Neural progenitor cell (in vitro differentiated cells): ENCODE data around the gene FATE1. TPM values are rescaled to one million over a fixed set of nuclear protein-coding genes. Genes with fewer than 3 reads are reported as not detected.

Experiments
- DNase-seq: peaks from one replicate; pipeline ENCODE4 v3.0.0-alpha.2; 2016; ENCODE audit warnings: low spot score
- H2AFZ ChIP-seq: fragments of 200-600 bp; sonication (generic); replicated peaks from 2 replicates; pipeline ENCODE4 v1.6.1; 2016; ENCODE audit warnings: antibody characterized with exemption
- H3F3A ChIP-seq: fragments of 200-600 bp; sonication (generic); 2 replicates; pipeline ENCODE4 v1.6.1; 2016; ENCODE audit warnings: antibody characterized with exemption, low read depth
- H3K27ac ChIP-seq: fragments of 200-600 bp; sonication (generic); 2 replicates; pipeline ENCODE4 v1.5.1; 2016; ENCODE audit warnings: mild to moderate bottlenecking
- H3K27me3 ChIP-seq: fragments of 200-600 bp; sonication (generic); 2 replicates; pipeline ENCODE4 v1.6.1; 2016; ENCODE audit warnings: mild to moderate bottlenecking, moderate library complexity
- H3K36me3 ChIP-seq: fragments of 200-600 bp; sonication (generic); 2 replicates; pipeline ENCODE4 v1.5.1; 2016
- H3K4me1 ChIP-seq: fragments of 200-600 bp; sonication (generic); 2 replicates; pipeline ENCODE4 v1.6.1; 2016; ENCODE audit warnings: mixed run types
- H3K4me2 ChIP-seq: fragments of 200-600 bp; sonication (generic); 2 replicates; pipeline ENCODE4 v1.6.1; 2016
- H3K4me3 ChIP-seq: fragments of 200-600 bp; sonication (generic); 2 replicates; pipeline ENCODE4 v1.5.1; 2016
- H3K79me2 ChIP-seq: fragments of 200-600 bp; sonication (generic); 2 replicates; pipeline ENCODE4 v1.6.1; 2016; ENCODE audit warnings: low read depth
- H3K9ac ChIP-seq: fragments of 200-600 bp; sonication (generic); 2 replicates; pipeline ENCODE4 v1.6.1; 2016
- H3K9me3 ChIP-seq: fragments of 200-600 bp; sonication (generic); 2 replicates; pipeline ENCODE4 v1.5.1; 2016; ENCODE audit warnings: low read depth
- H4K20me1 ChIP-seq: fragments of 200-600 bp; sonication (generic); 2 replicates; pipeline ENCODE4 v1.6.1; 2016; ENCODE audit warnings: low read depth
- H3K27ac Mint-ChIP-seq: 3 replicates; pipeline ENCODE4 v1.8.0; 2021; ENCODE audit warnings: mixed read lengths
- H3K27me3 Mint-ChIP-seq: 2 replicates; pipeline ENCODE4 v1.8.0; 2022; ENCODE audit warnings: low read depth, mild to moderate bottlenecking, inconsistent platforms, moderate library complexity, mixed read lengths; ENCODE audit not compliant: insufficient read depth
- H3K36me3 Mint-ChIP-seq: 3 replicates; pipeline ENCODE4 v1.8.0; 2021; ENCODE audit warnings: mixed read lengths
- H3K4me1 Mint-ChIP-seq: 3 replicates; pipeline ENCODE4 v1.8.0; 2021; ENCODE audit warnings: mixed read lengths
- H3K4me3 Mint-ChIP-seq: 3 replicates; pipeline ENCODE4 v1.8.0; 2021; ENCODE audit warnings: mild to moderate bottlenecking, moderate library complexity, mixed read lengths
- H3K9me3 Mint-ChIP-seq: 3 replicates; pipeline ENCODE4 v1.8.0; 2020; ENCODE audit warnings: mixed read lengths
- CTCF ChIP-seq: fragments of 200-600 bp; sonication (generic); IDR thresholded peaks from 2 replicates; pipeline ENCODE4 v1.5.1; 2017; ENCODE audit warnings: antibody characterized with exemption, mild to moderate bottlenecking
- EZH2 ChIP-seq: fragments of 200-600 bp; sonication (generic); IDR thresholded peaks from 2 replicates; pipeline ENCODE4 v1.6.1; 2017; ENCODE audit warnings: antibody characterized with exemption, mild to moderate bottlenecking, moderate library complexity
- EZH2phosphoT487 ChIP-seq: fragments of 200-600 bp; sonication (generic); IDR thresholded peaks from 2 replicates; pipeline ENCODE4 v1.6.1; 2017; ENCODE audit warnings: antibody characterized with exemption
- total RNA-seq: library from RNA; depleted of rRNA; stranded (reverse); fragments of >200 nt; gene quantifications from 2 replicates; pipeline ENCODE4 v1.2.3, GENCODE V29; 2015; ENCODE audit warnings: low replicate concordance

FATE1 gene
- total RNA-seq, 1 donor from 2014 or later: not detected

- no peak overlapping the region for H3K4me3 ChIP-seq
- no peaks in the 10 kb centered on the region for H3K79me2 ChIP-seq
- Mint-ChIP-seq H3K4me3 (no peak overlapping the region), H3K4me1 (peaks cover 3% of the 10 kb centered on the region), H3K9me3 (peaks cover 15% of the 10 kb centered on the region), H3K27ac (no peak overlapping the region), H3K27me3 (peaks cover 6% of the 10 kb centered on the region), H3K36me3 (no peaks in the 10 kb centered on the region)
- H3K9ac ChIP-seq: no peak overlapping the region
- no peak for TF ChIP-seq EZH2
- TF ChIP-seq EZH2phosphoT487: no peak
- no peak for TF ChIP-seq CTCF
- no peak for DNase-seq
- no peaks in the 10 kb centered on the region for H3K36me3 ChIP-seq
- H3K27me3 ChIP-seq: peaks cover 6% of the 10 kb centered on the region
- H3K27ac ChIP-seq: no peak overlapping the region
- H3K4me2 ChIP-seq: no peak overlapping the region
- no peaks in the 10 kb centered on the region for H3F3A ChIP-seq
- no peak overlapping the region for H2AFZ ChIP-seq
- no peaks in the 10 kb centered on the region for H4K20me1 ChIP-seq
- H3K9me3 ChIP-seq: no peaks in the 10 kb centered on the region
- H3K4me1 ChIP-seq: no peaks in the 10 kb centered on the region
Measured at GRCh38 chrX:151701071-151701470, 14.8 kb upstream of the FATE1 start.

- no peak overlapping the region for H2AFZ ChIP-seq
- no peak for DNase-seq
- no peak overlapping the region for H3K4me3 ChIP-seq
- no peaks in the 10 kb centered on the region for H3F3A ChIP-seq
- H3K4me1 ChIP-seq: no peaks in the 10 kb centered on the region
- Mint-ChIP-seq H3K27ac (no peak overlapping the region), H3K36me3 (no peaks in the 10 kb centered on the region), H3K27me3 (peaks cover 6% of the 10 kb centered on the region), H3K4me1 (peaks cover 3% of the 10 kb centered on the region), H3K9me3 (peaks cover 12% of the 10 kb centered on the region), H3K4me3 (no peak overlapping the region)
- H3K9ac ChIP-seq: no peak overlapping the region
- H3K36me3 ChIP-seq: no peaks in the 10 kb centered on the region
- H4K20me1 ChIP-seq: no peaks in the 10 kb centered on the region
- no peaks in the 10 kb centered on the region for H3K79me2 ChIP-seq
- H3K27me3 ChIP-seq: peaks cover 2% of the 10 kb centered on the region
- H3K4me2 ChIP-seq: no peak overlapping the region
- H3K9me3 ChIP-seq: no peaks in the 10 kb centered on the region
- no peak overlapping the region for H3K27ac ChIP-seq
- no peak for TF ChIP-seq EZH2phosphoT487
- no peak for TF ChIP-seq EZH2
- no peak for TF ChIP-seq CTCF
Measured at GRCh38 chrX:151701531-151701930, 14.3 kb upstream of the FATE1 start.

DNA sequence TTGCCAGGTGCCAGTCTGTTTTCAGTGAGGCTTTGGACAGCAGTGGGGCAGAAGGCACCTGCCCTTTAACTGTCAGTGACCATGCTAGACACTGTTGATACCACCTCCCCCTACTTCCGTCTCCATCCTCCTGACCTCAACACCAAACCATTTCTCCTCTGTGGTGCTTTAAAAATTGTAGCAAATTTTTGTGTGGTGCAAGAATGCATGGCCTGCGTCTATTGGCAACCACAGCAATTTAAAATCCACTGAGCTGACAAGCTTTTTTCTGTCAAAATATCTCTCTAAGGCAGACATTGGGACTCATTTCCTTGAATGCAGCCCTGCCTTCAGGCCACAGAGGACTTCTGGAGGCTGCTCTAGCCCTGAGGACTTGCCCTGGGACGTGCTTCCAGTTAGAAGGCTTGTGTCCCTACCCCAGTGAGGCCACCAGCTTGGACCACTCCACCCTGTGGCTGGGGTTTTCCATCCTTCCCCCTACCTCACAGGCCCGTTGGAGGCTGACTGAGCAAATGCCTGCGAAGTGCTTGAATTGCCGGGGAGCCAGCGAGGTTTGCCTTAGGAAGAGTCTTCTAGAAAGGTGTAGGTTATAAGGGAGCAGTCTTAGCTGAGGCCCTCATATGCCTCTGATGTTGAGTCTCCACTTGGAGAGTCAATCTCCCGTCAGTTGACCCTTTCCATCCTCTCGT lies 13.7 kb upstream of the FATE1 start:
- no peak overlapping the region for H3K9ac ChIP-seq
- H3K27me3 ChIP-seq: no peaks in the 10 kb centered on the region
- H3K9me3 Mint-ChIP-seq: peaks cover 12% of the 10 kb centered on the region
- no peak overlapping the region for H3K4me2 ChIP-seq
- DNase-seq: no peak
- H3K9me3 ChIP-seq: no peaks in the 10 kb centered on the region
- H3K4me1 ChIP-seq: no peaks in the 10 kb centered on the region
- no peak overlapping the region for H3K4me3 Mint-ChIP-seq
- no peak overlapping the region for H3K27ac ChIP-seq
- no peaks in the 10 kb centered on the region for H4K20me1 ChIP-seq
- no peak overlapping the region for H3K27ac Mint-ChIP-seq
- no peaks in the 10 kb centered on the region for H3K79me2 ChIP-seq
- no peak overlapping the region for H3K4me3 ChIP-seq
- no peak overlapping the region for H2AFZ ChIP-seq
- no peaks in the 10 kb centered on the region for H3F3A ChIP-seq
- no peaks in the 10 kb centered on the region for H3K36me3 ChIP-seq
- TF ChIP-seq EZH2: no peak
- TF ChIP-seq EZH2phosphoT487: no peak
- TF ChIP-seq CTCF: no peak
- H3K27me3 Mint-ChIP-seq: peaks cover 4% of the 10 kb centered on the region
- peaks cover 3% of the 10 kb centered on the region for H3K4me1 Mint-ChIP-seq
- no peaks in the 10 kb centered on the region for H3K36me3 Mint-ChIP-seq
